Lower leg skin (tissue), 4 donors: ENCODE results near the gene GRPR. TPM values are rescaled to one million over a fixed set of nuclear protein-coding genes. Genes with fewer than 3 reads are reported as not detected.
"Not testable (repeated sequence)": the region's sequence is repeated elsewhere in the genome, so short reads cannot be mapped to it uniquely, and the experiment has no call there.

Experiments
- DNase-seq, 2 donors: peaks; one replicate each; pipeline ENCODE4 v3.0.0-alpha.2; 2019; ENCODE audit warnings: low spot score in 2 of 2
- H3K4me3 ChIP-seq: fragments of 200-600 bp; sonication (generic); 2 replicates; pipeline ENCODE4 v1.5.1; 2017; ENCODE audit warnings: mild to moderate bottlenecking, low read depth; ENCODE audit not compliant: poor library complexity, severe bottlenecking
- CTCF ChIP-seq, 3 donors: fragments of 450-650 bp; IDR thresholded peaks; one replicate each; pipeline ENCODE4 v1.5.1; 2016; ENCODE audit warnings: antibody characterized with exemption in 3 of 3, mild to moderate bottlenecking in 3 of 3, moderate library complexity in 2 of 3
- POLR2A ChIP-seq, 2 donors: fragments of 450-650 bp; IDR thresholded peaks; one replicate each; pipeline ENCODE4 v1.6.1; 2016 to 2017; ENCODE audit warnings: antibody characterized with exemption in 2 of 2, mild to moderate bottlenecking in 1 of 2, moderate library complexity in 1 of 2
- WGBS, 2 donors: methylation state at CpG; one replicate each; pipeline ENCODE4 v1.1.5; 2018; 5-methylcytosine and 5-hydroxymethylcytosine counted together
- intact Hi-C: fragments of 100-400 bp; cut with DNase I; formaldehyde crosslinking; loops from one replicate; pipeline ENCODE4 v1.15.0; 2023; ENCODE audit warnings: low total_unique reads
- total RNA-seq, 4 donors: library from RNA; depleted of rRNA; stranded (reverse); fragments of >200 nt; gene quantifications; one replicate each; pipeline ENCODE4 v1.1.0, GENCODE V29; 2016

Gene GRPR
- total RNA-seq, 4 donors from 2014 or later: not detected

GRCh38 chrX:16171944-16172343 is 48.6 kb downstream of the GRPR start:
- intact Hi-C loops: no loop called here
- H3K4me3 ChIP-seq: no peak overlapping the region
- no peak for TF ChIP-seq POLR2A (IDR thresholded peaks at IDR 0.05)
- TF ChIP-seq CTCF (IDR thresholded peaks at IDR 0.05): no peak
- no peak for DNase-seq
- WGBS, 2 donors: 81 to 95% methylated on average over 4 of the region's 4 CpGs

GRCh38 chrX:16172391-16172790 is 49.0 kb downstream of the GRPR start:
- WGBS, 2 donors: 94 to 100% methylated on average over 3 of the region's 3 CpGs
- DNase-seq: no peak
- no peak overlapping the region for H3K4me3 ChIP-seq
- TF ChIP-seq POLR2A (IDR thresholded peaks at IDR 0.05) (no peak), CTCF (IDR thresholded peaks at IDR 0.05) (no peak)
- intact Hi-C loops: no loop called here

- no peak overlapping the region for H3K4me3 ChIP-seq
- no peak for TF ChIP-seq POLR2A (IDR thresholded peaks at IDR 0.05)
- no peak for TF ChIP-seq CTCF (IDR thresholded peaks at IDR 0.05)
- 56 to 74% methylated on average over 3 of the region's 3 CpGs for WGBS, 2 donors
- DNase-seq: no peak
- intact Hi-C loops: no loop called here
Measured at GRCh38 chrX:16175329-16176061, 52.1 kb downstream of the GRPR start.

GRCh38 chrX:16177260-16177659 is 53.9 kb downstream of the GRPR start:
- WGBS, 2 donors: 31 to 41% methylated on average over 2 of the region's 2 CpGs
- intact Hi-C loops: no loop called here
- TF ChIP-seq POLR2A (IDR thresholded peaks at IDR 0.05) (no peak), CTCF (IDR thresholded peaks at IDR 0.05) (no peak)
- no peak for DNase-seq
- H3K4me3 ChIP-seq: no peak overlapping the region

GRCh38 chrX:16183843-16184242 is 60.5 kb downstream of the GRPR start:
- intact Hi-C loops, DNase-seq, H3K4me3 ChIP-seq: not testable (repeated sequence)
- WGBS, 2 donors: 81 to 92% methylated on average over 10 of the region's 10 CpGs

GRCh38 chrX:16185725-16186136 is 62.4 kb downstream of the GRPR start:
- no peak for DNase-seq
- H3K4me3 ChIP-seq: no peak overlapping the region
- intact Hi-C loops: no loop called here
- WGBS, 2 donors: 38 to 39% methylated on average over 2 of the region's 2 CpGs
- TF ChIP-seq CTCF (IDR thresholded peaks at IDR 0.05) (no peak), POLR2A (IDR thresholded peaks at IDR 0.05) (no peak)
